Measurements from ENCODE around the gene CA4. TPM values are rescaled to one million over a fixed set of nuclear protein-coding genes. Genes with fewer than 3 reads are reported as not detected.
A peak's percentile ranks its signal among the peaks of the same experiment; 100 is the strongest.

Gene CA4
- polyA plus RNA-seq, 3 donors from 2014 or later: not detected

DNA sequence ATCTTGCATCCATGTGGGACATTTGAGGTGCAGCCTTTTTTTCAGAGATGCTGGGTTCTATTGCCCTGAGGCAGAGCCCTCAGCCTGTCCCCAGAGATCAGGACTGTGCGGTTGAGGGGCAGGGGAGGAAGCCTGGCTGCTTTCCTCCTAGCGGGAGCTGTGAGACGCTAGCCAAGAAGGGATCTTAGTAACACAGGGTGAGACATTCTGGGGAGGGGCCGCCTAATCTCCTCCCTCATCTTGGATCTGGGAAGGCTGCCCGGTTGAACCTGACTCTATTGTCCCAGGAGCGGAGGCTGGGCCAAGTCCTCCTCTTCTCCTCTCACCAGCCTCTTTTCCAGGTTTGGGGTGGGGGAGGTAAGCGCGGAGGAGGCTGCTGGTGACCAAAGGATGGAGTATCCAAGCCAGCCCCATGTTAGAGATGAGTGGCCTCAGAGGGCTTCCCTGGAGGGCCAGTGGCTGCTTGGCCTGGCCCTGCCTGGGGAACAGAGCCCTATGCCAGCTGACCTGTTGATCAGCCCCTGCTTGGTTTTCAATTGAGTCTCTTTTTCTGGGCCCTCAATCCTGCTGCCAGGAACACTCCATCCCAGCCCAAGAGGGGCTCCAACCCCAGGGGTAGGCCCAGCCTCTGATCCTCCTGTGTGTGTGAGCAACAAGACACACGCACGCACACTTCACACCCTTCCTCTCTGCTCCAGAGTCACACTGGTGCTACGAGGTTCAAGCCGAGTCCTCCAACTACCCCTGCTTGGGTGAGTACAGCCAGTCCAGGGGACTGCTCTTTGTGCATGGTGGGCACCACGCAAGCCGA is 5.0 kb downstream of the CA4 start:
- Mint-ChIP-seq H3K27ac (no peak overlapping the region), H3K36me3 (no peaks in the 10 kb centered on the region), H3K4me1 (peaks cover 7 to 8% of the 10 kb centered on the region in 2 donors), H3K9me3 (peaks cover 0 to 3% (median 0%) of the 10 kb centered on the region in 6 donors), H3K4me3 (no peak overlapping the region), H3K27me3 (ENCODE audit: low read depth in 3 of 3) (peaks cover 11 to 20% (median 11%) of the 10 kb centered on the region in 3 donors)
- no peak for DNase-seq

DNA sequence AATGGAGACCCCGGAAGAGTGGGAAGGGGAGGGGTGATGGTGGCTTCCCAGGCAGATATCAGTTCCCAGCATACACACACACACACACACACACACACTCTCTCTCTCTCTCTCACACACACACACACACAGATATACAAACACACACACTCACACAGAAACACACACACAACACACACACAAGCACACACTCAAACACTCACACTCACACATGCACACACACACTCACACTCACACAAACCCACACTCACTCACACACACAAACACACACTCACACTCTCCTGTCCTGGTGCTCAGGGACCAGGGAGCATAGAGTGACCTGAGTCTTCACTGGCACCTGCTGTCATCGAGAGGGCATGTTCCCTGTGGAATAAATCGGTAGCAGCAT is 5.6 kb downstream of the CA4 start:
- H3K36me3 Mint-ChIP-seq: no peaks in the 10 kb centered on the region
- peaks cover 12 to 20% (median 12%) of the 10 kb centered on the region in 3 donors for H3K27me3 Mint-ChIP-seq (ENCODE audit: low read depth in 3 of 3)
- H3K4me3 Mint-ChIP-seq: no peak overlapping the region
- peaks cover 7 to 8% of the 10 kb centered on the region in 2 donors for H3K4me1 Mint-ChIP-seq
- no peak overlapping the region for H3K27ac Mint-ChIP-seq
- no peak for DNase-seq
- H3K9me3 Mint-ChIP-seq: peaks cover 0 to 3% (median 0%) of the 10 kb centered on the region in 6 donors

DNA sequence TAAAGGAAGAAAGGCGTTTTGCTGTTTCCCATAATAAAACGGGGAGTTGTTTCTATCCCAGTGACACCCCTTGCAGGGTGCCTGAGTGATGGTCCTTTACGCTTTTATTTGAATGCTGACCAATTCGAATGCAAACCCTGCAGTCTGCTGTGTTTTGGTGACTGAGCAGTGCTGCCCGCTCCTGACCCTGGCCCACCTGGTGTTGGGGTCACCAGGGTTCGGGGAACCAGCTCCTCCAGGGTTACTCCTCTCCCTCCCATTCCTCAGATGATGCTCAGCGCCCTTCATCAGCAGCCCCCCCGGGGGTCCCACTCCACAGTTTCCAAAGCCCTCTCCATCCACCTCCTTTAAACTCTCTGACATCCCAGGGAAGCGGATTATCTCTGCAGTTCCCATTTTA is 6.0 kb downstream of the CA4 start:
- no peaks in the 10 kb centered on the region for H3K36me3 Mint-ChIP-seq
- no peak overlapping the region for H3K27ac Mint-ChIP-seq
- H3K4me3 Mint-ChIP-seq: no peak overlapping the region
- peaks cover 4 to 6% of the 10 kb centered on the region in 2 donors for H3K4me1 Mint-ChIP-seq
- H3K9me3 Mint-ChIP-seq: peaks cover 0 to 3% (median 0%) of the 10 kb centered on the region in 6 donors
- peaks cover 10 to 20% (median 12%) of the 10 kb centered on the region in 3 donors for H3K27me3 Mint-ChIP-seq (ENCODE audit: low read depth in 3 of 3)
- DNase-seq: no peak

DNA sequence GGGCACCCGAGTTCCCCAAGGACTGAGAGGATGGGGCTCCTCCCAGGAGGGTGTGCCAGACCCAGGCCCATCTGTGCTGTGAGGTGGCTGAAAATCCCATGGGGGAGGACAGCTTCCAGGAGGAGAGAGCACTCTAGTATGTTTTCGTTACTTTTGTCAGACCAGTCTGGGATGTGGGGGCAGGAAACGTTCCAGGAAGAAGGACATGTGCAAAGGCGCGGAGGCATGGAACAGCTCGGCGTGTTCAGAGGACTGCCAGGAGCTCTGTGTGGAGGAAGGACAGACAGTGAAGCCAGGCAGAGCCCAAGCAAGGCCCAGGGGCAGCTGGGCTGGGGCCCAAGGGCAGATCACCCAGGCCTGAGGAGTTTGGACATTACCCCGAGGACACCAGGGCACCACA is 7.0 kb downstream of the CA4 start:
- Mint-ChIP-seq H3K4me3 (no peak overlapping the region), H3K36me3 (no peaks in the 10 kb centered on the region), H3K27me3 (ENCODE audit: low read depth in 3 of 3) (peaks cover 5 to 12% (median 7%) of the 10 kb centered on the region in 3 donors), H3K4me1 (no peaks in the 10 kb centered on the region), H3K9me3 (peaks cover 0 to 3% (median 0%) of the 10 kb centered on the region in 6 donors), H3K27ac (no peak overlapping the region)
- no peak for DNase-seq

DNA sequence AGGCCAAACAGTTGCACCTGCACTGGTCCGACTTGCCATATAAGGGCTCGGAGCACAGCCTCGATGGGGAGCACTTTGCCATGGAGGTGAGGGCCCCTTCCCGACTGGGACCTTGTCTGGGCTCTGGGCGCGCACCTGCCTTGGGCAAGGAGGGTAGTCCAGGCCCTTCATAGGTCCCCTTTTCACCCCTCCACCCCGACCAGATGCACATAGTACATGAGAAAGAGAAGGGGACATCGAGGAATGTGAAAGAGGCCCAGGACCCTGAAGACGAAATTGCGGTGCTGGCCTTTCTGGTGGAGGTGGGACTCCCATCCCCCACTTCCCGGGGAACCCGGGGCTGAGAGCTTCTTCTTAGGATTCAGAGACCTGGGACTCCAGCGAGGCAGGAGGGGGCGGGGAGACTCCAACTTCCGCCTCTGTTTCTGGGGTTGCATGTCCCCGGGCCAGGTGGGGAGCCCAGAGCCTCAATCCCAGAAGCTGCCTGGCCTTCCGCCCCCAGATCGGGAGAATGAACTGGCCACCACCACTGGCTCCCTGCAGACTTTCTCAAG is 7.8 kb downstream of the CA4 start:
- peaks cover 0 to 3% (median 0%) of the 10 kb centered on the region in 6 donors for H3K9me3 Mint-ChIP-seq
- peaks cover 7 to 11% (median 7%) of the 10 kb centered on the region in 3 donors for H3K27me3 Mint-ChIP-seq (ENCODE audit: low read depth in 3 of 3)
- H3K4me3 Mint-ChIP-seq: no peak overlapping the region
- H3K36me3 Mint-ChIP-seq: no peaks in the 10 kb centered on the region
- DNase-seq: no peak
- H3K27ac Mint-ChIP-seq: no peak overlapping the region
- no peaks in the 10 kb centered on the region for H3K4me1 Mint-ChIP-seq

DNA sequence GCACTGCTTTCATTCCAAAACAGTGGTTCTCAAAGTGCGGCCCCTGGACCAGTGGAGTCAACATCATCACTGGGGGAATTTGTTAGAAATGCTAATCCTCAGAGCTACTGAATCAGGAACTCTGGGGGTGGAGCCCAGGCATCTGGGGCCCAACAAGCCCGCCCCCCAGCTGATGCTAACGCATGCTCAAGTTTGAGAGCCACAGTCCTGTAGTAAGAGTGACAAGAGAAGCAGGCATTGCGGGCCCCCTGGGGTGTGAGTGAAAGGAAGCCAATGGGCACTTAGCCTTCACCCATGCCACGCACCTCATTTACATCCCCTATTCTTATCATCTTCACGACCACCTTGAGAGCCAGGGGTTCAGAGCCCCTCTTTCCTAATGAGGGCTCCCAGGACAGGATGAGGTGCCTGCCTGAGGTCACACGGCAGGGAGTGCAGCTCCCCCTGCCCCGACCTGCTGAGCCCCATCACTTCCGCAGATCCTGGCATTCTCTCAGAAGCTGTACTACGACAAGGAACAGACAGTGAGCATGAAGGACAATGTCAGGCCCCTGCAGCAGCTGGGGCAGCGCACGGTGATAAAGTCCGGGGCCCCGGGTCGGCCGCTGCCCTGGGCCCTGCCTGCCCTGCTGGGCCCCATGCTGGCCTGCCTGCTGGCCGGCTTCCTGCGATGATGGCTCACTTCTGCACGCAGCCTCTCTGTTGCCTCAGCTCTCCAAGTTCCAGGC is 9.1 kb downstream of the CA4 start:
- peaks cover 0 to 1% (median 0%) of the 10 kb centered on the region in 6 donors for H3K9me3 Mint-ChIP-seq
- no peaks in the 10 kb centered on the region for H3K4me1 Mint-ChIP-seq
- no peaks in the 10 kb centered on the region for H3K36me3 Mint-ChIP-seq
- H3K4me3 Mint-ChIP-seq: no peak overlapping the region
- no peak for DNase-seq
- no peak overlapping the region for H3K27ac Mint-ChIP-seq
- H3K27me3 Mint-ChIP-seq (ENCODE audit: low read depth in 3 of 3): peaks cover 4 to 13% (median 6%) of the 10 kb centered on the region in 3 donors

DNA sequence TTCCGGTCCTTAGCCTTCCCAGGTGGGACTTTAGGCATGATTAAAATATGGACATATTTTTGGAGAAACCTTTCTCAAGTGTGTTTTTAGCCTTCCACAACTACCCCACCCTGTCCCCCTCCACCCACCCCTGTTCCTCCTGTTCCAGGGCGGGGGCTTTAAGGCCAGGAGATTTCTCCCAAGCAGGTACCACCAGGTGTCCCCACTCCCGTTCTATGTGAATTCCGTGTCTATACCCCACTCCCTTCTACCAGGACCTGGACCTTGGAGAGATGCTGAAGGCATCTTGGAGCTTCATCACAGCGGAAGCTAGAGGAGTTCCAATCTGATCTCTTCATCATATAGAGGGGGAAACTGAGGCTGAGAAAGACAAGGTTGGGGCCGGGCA is 9.7 kb downstream of the CA4 start:
- Mint-ChIP-seq H3K4me1 (no peaks in the 10 kb centered on the region), H3K27ac (no peak overlapping the region), H3K9me3 (peaks cover 0 to 1% (median 0%) of the 10 kb centered on the region in 6 donors), H3K4me3 (no peak overlapping the region), H3K27me3 (ENCODE audit: low read depth in 3 of 3) (peaks cover 4 to 13% (median 6%) of the 10 kb centered on the region in 3 donors), H3K36me3 (no peaks in the 10 kb centered on the region)
- no peak for DNase-seq

DNA sequence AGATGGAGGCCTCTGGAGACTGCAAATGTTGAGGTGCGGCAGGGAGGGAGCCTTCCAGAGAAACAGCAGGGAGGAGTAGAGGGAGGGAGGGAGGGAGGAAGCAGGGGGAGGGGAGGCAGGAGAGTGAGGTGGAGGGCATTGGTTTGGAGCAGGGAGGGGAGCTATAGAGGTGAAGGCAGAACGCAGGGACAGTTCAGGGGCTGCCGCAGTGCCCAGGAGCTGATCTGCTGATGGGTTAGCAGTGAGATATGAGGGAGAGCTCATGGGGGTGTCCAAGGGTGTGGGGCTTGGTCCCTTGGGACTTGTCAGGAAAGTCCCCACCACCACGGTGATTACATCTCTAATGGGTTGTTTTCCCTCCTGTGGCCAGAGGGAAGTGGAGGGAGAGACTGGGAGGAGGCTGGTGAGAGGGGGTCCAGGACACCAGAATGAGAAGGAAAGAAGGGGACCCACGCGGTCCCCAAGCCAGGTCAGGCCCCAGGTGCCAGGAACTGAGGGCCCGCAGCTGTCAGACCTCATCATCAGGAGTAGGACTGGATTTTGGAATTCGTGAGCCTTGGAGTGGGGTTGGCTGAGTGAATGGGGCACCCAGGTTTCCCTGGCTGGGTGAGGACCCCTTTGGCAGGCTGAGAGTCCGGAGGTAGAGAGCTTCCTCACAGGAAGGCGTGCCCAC is 11.2 kb downstream of the CA4 start:
- Mint-ChIP-seq H3K36me3 (no peaks in the 10 kb centered on the region), H3K4me1 (peaks cover 0 to 1% of the 10 kb centered on the region in 2 donors)

DNA sequence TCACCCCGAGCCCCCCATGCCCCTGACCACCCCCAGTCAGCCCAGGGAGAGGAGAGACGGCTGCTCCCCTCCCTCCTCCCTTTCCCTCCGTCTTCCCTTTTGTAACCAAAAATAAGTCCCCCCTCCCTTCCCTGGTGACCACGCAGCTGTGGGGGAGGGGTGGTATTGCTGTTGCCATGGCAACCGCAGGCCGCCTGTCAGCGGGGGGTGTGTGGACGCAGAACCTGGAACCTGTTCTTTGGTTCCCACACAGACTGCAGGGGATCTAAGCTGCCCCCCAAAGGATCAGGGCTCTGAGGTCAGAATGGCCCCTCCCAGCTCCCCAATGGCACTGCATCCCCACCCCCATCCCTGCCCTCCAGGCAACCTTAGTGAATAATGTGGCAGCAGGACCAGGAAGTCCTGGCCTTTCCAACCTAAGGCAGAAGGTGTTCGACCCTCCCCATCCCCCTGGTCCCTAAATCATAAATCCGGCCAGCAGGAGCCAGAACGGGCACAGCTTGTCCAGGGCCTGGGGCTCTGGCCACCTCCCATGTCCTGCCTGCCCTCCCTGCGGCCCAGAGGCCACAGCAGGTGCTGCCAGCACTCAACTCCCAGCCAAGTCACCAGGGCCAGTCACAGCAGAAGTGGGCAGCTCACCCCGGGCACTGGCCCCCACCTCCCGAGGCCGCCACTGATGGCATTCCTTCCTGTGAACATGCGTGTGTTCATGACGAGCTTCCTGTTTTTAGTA is 12.0 kb downstream of the CA4 start:
- no peak for DNase-seq
- no peaks in the 10 kb centered on the region for H3K9me3 Mint-ChIP-seq
- peaks cover 0 to 1% of the 10 kb centered on the region in 2 donors for H3K4me1 Mint-ChIP-seq
- H3K27me3 Mint-ChIP-seq (ENCODE audit: low read depth in 3 of 3): peaks cover 4 to 10% (median 4%) of the 10 kb centered on the region in 3 donors
- no peak overlapping the region for H3K4me3 Mint-ChIP-seq
- no peak overlapping the region for H3K27ac Mint-ChIP-seq
- no peaks in the 10 kb centered on the region for H3K36me3 Mint-ChIP-seq

More for the DNA sequence above, 11.2 kb downstream of the CA4 start:
- Mint-ChIP-seq H3K4me3 (no peak overlapping the region), H3K9me3 (peaks cover 0 to 1% (median 0%) of the 10 kb centered on the region in 6 donors), H3K27me3 (ENCODE audit: low read depth in 3 of 3) (peaks cover 4 to 10% (median 4%) of the 10 kb centered on the region in 3 donors), H3K27ac (peak overlapping the region in 1 of 6 donors; percentile 35)
- no peak for DNase-seq

DNA sequence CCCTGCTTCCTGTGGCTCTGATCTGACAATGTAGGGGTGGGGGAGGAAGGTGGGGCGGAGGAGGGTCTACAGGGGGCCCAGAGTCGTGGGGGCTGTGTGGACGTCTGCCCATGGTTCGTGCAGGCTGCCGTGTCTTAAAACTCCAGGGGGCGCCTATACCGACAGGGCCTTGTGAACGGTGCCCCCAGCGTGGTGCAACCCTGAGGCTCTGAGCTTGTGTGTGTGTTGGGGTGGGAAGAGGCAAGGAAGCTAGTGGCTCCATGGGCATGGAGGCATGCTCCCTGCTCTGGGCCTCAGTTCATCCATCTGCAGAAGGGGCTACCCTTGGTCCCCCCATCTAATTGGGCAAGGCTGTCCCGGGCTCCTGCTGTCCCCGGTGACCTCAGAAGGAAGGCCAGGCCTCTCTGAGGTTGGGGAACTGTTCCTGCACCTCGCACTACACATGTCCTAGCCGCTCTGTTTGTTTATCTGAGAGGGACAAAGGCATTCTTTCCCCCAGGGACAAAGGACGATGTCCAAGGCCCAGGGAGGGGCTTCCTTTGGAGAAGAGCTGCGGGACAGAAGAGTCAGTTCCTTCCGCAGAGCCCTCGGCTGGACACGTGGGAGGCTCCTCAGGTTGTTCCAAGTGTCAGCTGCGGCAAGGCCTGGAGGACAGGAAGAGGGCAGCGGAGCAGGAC is 13.5 kb downstream of the CA4 start:
- Mint-ChIP-seq H3K27me3 (ENCODE audit: low read depth in 3 of 3) (peaks cover 4 to 10% (median 4%) of the 10 kb centered on the region in 3 donors), H3K4me3 (no peak overlapping the region), H3K9me3 (no peaks in the 10 kb centered on the region), H3K36me3 (no peaks in the 10 kb centered on the region), H3K4me1 (peaks cover 0 to 1% of the 10 kb centered on the region in 2 donors), H3K27ac (no peak overlapping the region)
- no peak for DNase-seq

DNA sequence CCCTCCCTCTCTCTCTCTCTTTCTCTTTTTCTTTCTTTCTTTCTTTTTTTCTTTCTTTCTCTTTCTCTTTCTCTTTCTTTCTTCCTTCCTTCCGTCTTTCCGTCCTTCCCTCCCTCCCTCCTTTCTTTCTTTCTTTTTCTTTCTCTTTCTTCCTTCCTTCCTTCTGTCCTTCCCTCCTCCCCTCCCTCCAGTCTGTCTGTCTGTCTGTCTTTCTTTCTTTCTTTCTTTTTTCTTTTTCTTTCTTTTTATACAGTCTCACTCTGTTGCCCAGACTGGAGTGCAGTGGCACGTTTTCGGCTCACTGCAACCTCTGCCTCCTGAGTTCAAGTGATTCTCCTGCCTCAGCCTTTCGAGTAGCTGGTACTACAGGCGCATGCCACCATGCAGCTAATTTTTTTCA is 14.4 kb downstream of the CA4 start:
- Mint-ChIP-seq H3K4me1 (peaks cover 0 to 1% of the 10 kb centered on the region in 2 donors), H3K4me3 (no peak overlapping the region), H3K9me3 (no peaks in the 10 kb centered on the region), H3K36me3 (no peaks in the 10 kb centered on the region), H3K27ac (no peak overlapping the region), H3K27me3 (ENCODE audit: low read depth in 3 of 3) (peaks cover 4 to 8% (median 4%) of the 10 kb centered on the region in 3 donors)
- no peak for DNase-seq

DNA sequence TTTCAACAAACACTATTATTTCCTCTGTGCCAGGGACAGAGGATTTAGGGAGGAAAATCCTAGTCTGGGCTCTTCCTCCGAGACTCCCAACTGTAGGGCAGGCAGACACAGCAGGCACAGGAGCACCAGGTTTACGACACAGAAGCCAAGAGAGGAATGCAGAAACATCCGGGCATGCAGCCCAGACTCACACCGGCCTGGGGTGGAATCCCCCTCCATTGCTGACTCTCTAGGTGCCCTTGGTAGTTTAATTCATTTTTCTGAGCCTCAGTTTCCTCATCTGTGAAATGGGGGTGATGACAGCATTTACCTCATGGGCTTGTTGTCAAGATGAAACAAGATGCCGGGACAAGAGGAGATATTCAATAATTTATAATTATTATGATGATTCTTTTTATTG is 14.9 kb downstream of the CA4 start:
- H3K4me3 Mint-ChIP-seq: no peak overlapping the region
- H3K9me3 Mint-ChIP-seq: no peaks in the 10 kb centered on the region
- peaks cover 0 to 1% of the 10 kb centered on the region in 2 donors for H3K4me1 Mint-ChIP-seq
- H3K27ac Mint-ChIP-seq: no peak overlapping the region
- DNase-seq: no peak
- H3K36me3 Mint-ChIP-seq: no peaks in the 10 kb centered on the region
- H3K27me3 Mint-ChIP-seq (ENCODE audit: low read depth in 3 of 3): peaks cover 4 to 8% (median 4%) of the 10 kb centered on the region in 3 donors

Measured in immature natural killer cell (primary cell).